Measurements from ENCODE around the gene HINFP.

DNA sequence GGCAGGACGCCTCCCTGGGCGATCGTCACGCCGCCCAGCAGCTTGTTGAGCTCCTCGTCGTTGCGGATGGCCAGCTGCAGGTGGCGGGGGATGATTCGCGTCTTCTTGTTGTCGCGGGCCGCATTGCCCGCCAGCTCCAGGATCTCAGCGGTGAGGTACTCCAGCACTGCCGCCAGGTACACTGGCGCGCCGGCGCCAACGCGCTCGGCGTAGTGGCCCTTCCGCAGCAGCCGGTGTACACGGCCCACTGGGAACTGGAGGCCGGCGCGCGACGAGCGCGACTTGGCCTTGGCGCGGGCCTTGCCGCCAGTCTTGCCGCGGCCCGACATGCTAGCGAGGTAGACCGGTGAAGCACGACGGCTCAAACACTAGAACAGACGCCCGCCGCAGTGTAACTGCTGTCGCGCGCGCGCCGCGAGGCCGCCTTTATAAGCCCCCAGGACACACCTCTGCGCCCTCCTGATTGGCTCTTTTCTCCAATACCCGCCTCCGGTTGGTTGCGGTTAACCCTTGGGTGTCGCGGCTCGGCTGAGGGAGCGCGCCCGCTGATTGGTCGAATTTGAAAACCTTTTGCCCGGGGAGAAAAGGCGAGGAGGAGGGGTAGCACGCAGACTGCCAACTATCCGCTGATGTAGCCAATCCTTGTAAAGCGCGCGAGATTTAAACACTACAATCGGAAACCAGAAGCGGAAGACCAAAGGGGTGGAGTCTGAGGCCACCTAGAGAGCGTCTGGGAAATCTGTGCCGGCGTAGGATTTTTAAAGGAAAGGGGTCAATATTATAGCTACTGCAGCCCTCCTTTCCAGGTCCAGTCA is 26.1 kb upstream of the HINFP start:
- TF ChIP-seq POLR2A (IDR thresholded peaks at IDR 0.05) = peak in 1 of 2 donors; percentile 99
- TF ChIP-seq, protein P1, sequence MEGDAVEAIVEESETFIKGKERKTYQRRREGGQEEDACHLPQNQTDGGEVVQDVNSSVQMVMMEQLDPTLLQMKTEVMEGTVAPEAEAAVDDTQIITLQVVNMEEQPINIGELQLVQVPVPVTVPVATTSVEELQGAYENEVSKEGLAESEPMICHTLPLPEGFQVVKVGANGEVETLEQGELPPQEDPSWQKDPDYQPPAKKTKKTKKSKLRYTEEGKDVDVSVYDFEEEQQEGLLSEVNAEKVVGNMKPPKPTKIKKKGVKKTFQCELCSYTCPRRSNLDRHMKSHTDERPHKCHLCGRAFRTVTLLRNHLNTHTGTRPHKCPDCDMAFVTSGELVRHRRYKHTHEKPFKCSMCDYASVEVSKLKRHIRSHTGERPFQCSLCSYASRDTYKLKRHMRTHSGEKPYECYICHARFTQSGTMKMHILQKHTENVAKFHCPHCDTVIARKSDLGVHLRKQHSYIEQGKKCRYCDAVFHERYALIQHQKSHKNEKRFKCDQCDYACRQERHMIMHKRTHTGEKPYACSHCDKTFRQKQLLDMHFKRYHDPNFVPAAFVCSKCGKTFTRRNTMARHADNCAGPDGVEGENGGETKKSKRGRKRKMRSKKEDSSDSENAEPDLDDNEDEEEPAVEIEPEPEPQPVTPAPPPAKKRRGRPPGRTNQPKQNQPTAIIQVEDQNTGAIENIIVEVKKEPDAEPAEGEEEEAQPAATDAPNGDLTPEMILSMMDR (IDR thresholded peaks at IDR 0.05) = peak in 1 of 3 experiments; percentile 13
